Measurements from ENCODE around the gene JAM3. TPM values are rescaled to one million over a fixed set of nuclear protein-coding genes. Genes with fewer than 3 reads are reported as not detected.
"Not testable (repeated sequence)": the region's sequence is repeated elsewhere in the genome, so short reads cannot be mapped to it uniquely, and the experiment has no call there.

Gene JAM3
- total RNA-seq, 4 donors from 2014 or later, result 84.2 to 122 (median 96.5) TPM

GRCh38 chr11:134176284-134176683 is 107.4 kb downstream of the JAM3 start:
- TF ChIP-seq POLR2AphosphoS5 (IDR thresholded peaks at IDR 0.05) (no peak), EP300 (IDR thresholded peaks at IDR 0.05) (no peak), POLR2A (IDR thresholded peaks at IDR 0.05; ENCODE audit: low read depth) (no peak), CTCF (IDR thresholded peaks at IDR 0.05) (no peak)
- Histone ChIP-seq H3K27ac (replicated peaks in 1 of 4) (no peak overlapping the region), H3K4me1 (no peaks in the 10 kb centered on the region), H3K4me3 (no peak overlapping the region), H3K27me3 (no peaks in the 10 kb centered on the region), H3K9me3 (no peaks in the 10 kb centered on the region), H3K36me3 (peaks cover 6 to 79% (median 56%) of the 10 kb centered on the region in 4 donors)
- intact Hi-C loops (cut with DNase I), result no loop called here
- DNase-seq (ENCODE audit: extremely low spot score), result no peak
- 96% methylated on average over 13 of the region's 13 CpGs for WGBS

- H3K9me3 ChIP-seq, result no peaks in the 10 kb centered on the region
- H3K4me3 ChIP-seq, result no peak overlapping the region
- H3K27ac ChIP-seq (replicated peaks in 1 of 4), result no peak overlapping the region
- H3K36me3 ChIP-seq, result peaks cover 6 to 82% (median 53%) of the 10 kb centered on the region in 4 donors
- TF ChIP-seq CTCF (IDR thresholded peaks at IDR 0.05) (no peak), EP300 (IDR thresholded peaks at IDR 0.05) (no peak), POLR2A (IDR thresholded peaks at IDR 0.05; ENCODE audit: low read depth) (no peak), POLR2AphosphoS5 (IDR thresholded peaks at IDR 0.05) (no peak)
- H3K27me3 ChIP-seq, result no peaks in the 10 kb centered on the region
- no peaks in the 10 kb centered on the region for H3K4me1 ChIP-seq
- intact Hi-C loops (cut with DNase I), result no loop called here
- DNase-seq (ENCODE audit: extremely low spot score), result no peak
- 75% methylated on average over 5 of the region's 5 CpGs for WGBS
These were observed 109.3 kb downstream of the JAM3 start for GRCh38 chr11:134178032-134178674.

- Histone ChIP-seq H3K4me3 (no peak overlapping the region), H3K36me3 (peaks cover 14 to 65% (median 42%) of the 10 kb centered on the region in 4 donors), H3K4me1 (no peaks in the 10 kb centered on the region), H3K27ac (replicated peaks in 1 of 4) (no peak overlapping the region), H3K9me3 (no peaks in the 10 kb centered on the region), H3K27me3 (no peaks in the 10 kb centered on the region)
- no peak for DNase-seq (ENCODE audit: extremely low spot score)
- intact Hi-C loops (cut with DNase I), result no loop called here
- WGBS, result 78% methylated on average over 4 of the region's 4 CpGs
- TF ChIP-seq EP300 (IDR thresholded peaks at IDR 0.05) (no peak), POLR2AphosphoS5 (IDR thresholded peaks at IDR 0.05) (no peak), POLR2A (IDR thresholded peaks at IDR 0.05; ENCODE audit: low read depth) (no peak)
These were observed 112.8 kb downstream of the JAM3 start for GRCh38 chr11:134181707-134182106.

GRCh38 chr11:134188092-134188491 is 119.2 kb downstream of the JAM3 start:
- 100% methylated on average over 8 of the region's 8 CpGs for WGBS
- H3K4me1 ChIP-seq; H3K4me3 ChIP-seq; intact Hi-C loops (cut with DNase I); H3K27ac ChIP-seq (replicated peaks in 1 of 4); H3K9me3 ChIP-seq; DNase-seq (ENCODE audit: extremely low spot score); H3K27me3 ChIP-seq: not testable (repeated sequence)
- H3K36me3 ChIP-seq, result peaks cover 33 to 65% (median 57%) of the 10 kb centered on the region in 4 donors

GRCh38 chr11:134196756-134197155 is 127.9 kb downstream of the JAM3 start:
- TF ChIP-seq EP300 (IDR thresholded peaks at IDR 0.05), result no peak
- no peak for TF ChIP-seq POLR2A (IDR thresholded peaks at IDR 0.05; ENCODE audit: low read depth)
- no peak for TF ChIP-seq POLR2AphosphoS5 (IDR thresholded peaks at IDR 0.05)
- no peak for TF ChIP-seq CTCF (IDR thresholded peaks at IDR 0.05)
- WGBS, result 83% methylated on average over 2 of the region's 4 CpGs

GRCh38 chr11:134199531-134199930 is 130.7 kb downstream of the JAM3 start:
- Histone ChIP-seq H3K27me3 (no peaks in the 10 kb centered on the region), H3K27ac (replicated peaks in 1 of 4) (no peak overlapping the region), H3K4me3 (no peak overlapping the region), H3K36me3 (peaks cover 13 to 64% (median 45%) of the 10 kb centered on the region in 4 donors), H3K9me3 (no peaks in the 10 kb centered on the region), H3K4me1 (no peaks in the 10 kb centered on the region)
- intact Hi-C loops (cut with DNase I), result no loop called here
- whole genome bisulfite sequencing, result 98% methylated on average over 9 of the region's 9 CpGs
- DNase-seq (ENCODE audit: extremely low spot score), result no peak
- TF ChIP-seq CTCF (IDR thresholded peaks at IDR 0.05) (no peak), POLR2A (IDR thresholded peaks at IDR 0.05; ENCODE audit: low read depth) (no peak), POLR2AphosphoS5 (IDR thresholded peaks at IDR 0.05) (no peak), EP300 (IDR thresholded peaks at IDR 0.05) (no peak)

More at GRCh38 chr11:134196756-134197155, 127.9 kb downstream of the JAM3 start:
- Histone ChIP-seq H3K9me3 (no peaks in the 10 kb centered on the region), H3K36me3 (peaks cover 24 to 65% (median 45%) of the 10 kb centered on the region in 4 donors), H3K4me1 (no peaks in the 10 kb centered on the region), H3K27ac (replicated peaks in 1 of 4) (no peak overlapping the region), H3K4me3 (no peak overlapping the region), H3K27me3 (no peaks in the 10 kb centered on the region)
- no peak for DNase-seq (ENCODE audit: extremely low spot score)
- intact Hi-C loops (cut with DNase I), result no loop called here

All from esophagus muscularis mucosa (tissue), 4 donors.